ENCODE data around the gene KCNH4.
A peak's percentile ranks its signal among the peaks of the same experiment; 100 is the strongest.
"Not testable (repeated sequence)": the region's sequence is repeated elsewhere in the genome, so short reads cannot be mapped to it uniquely, and the experiment has no call there.

The KCNH4 gene

DNA sequence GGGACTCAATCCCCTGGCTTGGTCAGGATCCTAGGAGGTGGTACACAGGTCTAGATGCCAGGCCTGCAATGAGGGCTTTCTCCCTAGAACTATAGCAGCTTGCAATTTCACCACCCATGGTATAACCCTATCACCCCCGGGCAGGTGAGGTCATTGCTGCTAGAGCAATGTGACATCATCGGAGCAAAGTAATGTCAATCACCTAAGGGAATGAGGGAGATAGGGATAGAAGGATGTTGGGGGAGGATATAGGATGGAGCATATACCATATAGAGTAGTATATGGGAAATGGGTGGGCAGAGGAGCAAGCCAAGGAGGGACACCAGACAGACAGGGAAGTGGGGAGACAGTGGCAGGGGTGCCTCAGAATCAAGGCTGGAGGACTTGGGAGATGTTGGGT, 3.3 kb downstream of the KCNH4 start:
- DNase-seq: no peak

DNA sequence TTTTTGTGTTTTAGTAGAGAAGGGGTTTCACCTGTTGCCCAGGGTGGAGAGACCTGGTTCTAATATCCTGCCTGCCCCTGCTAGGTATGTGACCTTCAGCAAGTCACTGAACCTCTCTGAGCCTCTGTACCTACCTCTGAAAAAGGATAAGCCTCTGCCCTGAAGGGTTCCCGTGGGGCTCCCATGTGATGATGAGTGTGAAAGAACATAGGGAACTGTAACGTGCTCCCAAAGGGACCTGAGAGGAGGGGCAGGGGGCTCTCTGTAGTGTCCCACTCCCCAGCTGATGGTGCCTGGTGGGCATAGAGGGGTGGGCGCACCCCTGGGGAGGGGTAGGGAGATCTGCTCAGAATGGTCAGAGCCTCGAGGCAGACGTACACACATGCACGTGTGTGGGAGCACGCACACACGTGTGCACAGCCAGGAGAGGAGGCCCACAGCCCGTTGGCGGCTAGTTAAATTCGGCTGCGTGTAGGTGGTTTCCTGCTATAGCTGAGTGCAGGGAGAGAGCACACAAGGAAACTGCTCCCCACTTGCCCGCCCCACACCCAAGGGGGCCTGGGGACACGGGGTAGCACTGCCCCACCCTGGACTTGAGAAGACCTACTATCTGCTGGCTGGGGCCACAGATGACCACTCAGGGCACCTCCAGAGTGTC, 6.7 kb downstream of the KCNH4 start:
- no peak for DNase-seq

DNA sequence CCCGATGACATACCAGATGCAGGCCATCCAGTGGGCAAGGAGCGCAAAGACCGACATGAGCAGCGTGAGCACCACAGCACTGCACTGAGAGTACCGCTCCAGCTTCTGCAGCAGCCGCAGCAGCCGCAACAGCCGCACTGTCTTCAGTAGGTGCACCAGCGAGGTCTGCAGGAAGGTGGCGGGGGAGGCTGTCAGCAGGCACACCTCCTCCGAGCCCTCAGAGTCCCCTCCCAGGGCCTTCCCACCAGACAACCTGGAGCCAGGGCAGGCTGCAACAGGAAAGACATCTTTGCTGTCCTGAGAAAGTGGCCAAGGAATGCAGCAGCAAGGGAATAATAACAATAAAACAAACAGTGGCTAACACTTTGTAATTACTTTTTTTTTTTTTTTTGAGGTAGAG, 9.1 kb downstream of the KCNH4 start:
- no peak for DNase-seq

- no peak for DNase-seq
Observed at GRCh38 chr17:42169351-42169750, 11.6 kb downstream of the KCNH4 start.

DNA sequence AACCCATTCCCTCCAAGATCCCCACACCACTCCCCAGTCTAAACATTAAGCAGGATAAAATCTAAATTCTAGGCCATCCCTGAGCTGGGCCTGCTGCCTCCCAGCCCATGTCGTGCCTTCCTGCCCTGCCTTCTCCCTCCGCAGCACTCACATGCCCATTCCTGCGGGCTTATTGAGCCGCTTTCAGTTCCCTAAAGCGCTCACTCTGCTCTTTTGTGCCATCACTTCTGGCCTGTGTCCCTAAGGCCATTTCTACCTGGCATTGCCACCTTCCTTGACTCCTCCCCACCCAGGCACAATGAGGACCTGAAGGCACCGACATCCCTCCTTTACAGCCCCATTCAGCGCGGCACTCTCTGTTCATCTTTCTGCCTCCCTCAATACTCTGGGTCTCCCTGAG, 13.1 kb downstream of the KCNH4 start:
- DNase-seq: no peak

DNA sequence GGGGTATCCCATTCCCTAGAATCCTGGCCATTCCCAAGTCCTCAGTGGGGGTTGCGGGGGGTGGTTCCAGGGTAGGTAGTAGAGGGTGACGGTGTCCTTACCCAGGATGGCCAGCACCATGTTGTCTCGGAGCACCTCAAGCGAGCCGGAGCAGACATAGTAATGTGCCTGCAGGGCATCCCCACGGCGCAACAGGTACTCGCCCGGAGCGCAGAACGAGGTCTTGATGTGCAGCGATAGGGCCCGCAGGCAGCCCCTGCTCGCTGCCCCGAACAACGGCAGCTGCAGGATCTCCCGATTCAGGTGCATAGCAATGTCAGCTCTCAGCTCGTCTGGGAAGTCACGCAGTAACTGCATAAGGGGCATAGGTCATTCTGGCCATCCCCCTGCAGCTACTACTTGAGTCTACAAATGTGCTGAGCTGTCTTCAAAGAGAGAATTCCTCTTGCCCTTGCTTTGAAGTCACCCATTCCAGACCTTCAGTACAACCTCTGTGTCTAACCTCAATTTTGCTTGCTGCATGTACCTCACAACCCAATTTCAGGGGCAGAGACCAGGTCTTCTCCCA, 14.7 kb downstream of the KCNH4 start:
- no peak for DNase-seq

DNA sequence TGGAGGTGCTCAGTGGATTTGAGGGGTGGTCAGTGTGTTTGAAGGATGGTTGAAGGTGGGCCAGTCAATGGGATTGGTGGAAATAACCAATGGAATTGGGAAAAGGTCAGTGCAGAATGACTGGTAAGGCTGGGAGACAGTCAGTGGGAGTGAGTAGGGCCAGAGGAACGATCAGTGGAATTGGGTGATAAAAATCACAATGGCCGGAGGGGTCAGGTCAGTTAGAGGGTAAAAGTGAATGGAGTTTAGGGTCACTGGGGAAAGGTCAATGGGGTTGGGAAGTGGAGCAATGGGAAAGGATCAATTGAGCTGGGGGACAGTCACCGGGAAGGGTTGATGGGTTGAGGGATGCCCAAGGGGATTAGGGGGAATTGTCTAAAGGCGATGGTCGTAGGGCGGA, 15.2 kb downstream of the KCNH4 start:
- no peak for DNase-seq

- no peak for DNase-seq
Observed at GRCh38 chr17:42163696-42164407, 17.1 kb downstream of the KCNH4 start.

DNA sequence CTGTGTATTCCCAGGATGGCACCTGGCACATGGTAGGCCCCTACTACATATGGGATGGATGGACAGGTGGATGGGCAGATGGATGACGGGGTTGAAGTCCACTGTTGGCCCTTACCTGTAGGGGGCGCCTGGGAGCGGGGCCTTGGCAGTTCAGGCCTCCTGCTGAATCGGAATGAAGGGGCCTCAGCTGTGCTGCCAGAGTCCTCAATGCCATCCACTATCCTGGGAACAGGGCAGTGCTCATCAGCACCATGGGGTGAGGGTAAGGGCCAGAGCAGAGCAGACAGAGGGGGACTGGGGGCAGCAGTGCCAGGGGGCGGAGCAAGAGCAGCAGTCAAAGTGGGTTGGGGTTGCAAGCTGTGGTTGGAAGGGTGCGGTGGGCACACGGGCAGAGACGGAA, 17.8 kb downstream of the KCNH4 start:
- DNase-seq: peak; percentile 73

GRCh38 chr17:42160531-42160910, 20.4 kb downstream of the KCNH4 start:
- no peak for DNase-seq

- DNase-seq: no peak
Observed at GRCh38 chr17:42159796-42160530, 21.0 kb downstream of the KCNH4 start.

DNA sequence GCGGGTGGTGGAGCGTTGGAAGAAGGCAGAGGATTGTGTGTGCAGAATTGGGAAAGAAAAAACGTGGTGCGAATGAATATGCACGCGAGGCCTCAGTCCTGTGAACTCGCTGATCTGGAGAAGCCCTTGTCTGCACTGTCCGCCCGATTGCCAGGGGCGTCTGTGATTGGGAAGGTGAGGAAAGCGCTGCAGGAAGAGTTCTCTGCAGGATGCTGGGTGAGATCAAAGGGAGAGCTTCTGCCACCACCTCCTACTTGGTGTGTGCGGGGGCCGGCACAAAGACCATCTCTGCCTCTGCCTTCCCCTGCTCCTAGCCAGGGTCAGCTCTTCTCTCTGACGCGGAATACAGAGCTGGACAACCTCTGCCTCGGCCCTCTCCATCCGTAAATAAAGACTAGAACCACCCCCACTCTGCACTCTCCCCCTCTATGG, 25.3 kb downstream of the KCNH4 start:
- no peak for DNase-seq

GRCh38 chr17:42153919-42154742, 26.8 kb downstream of the KCNH4 start:
- DNase-seq: no peak

DNA sequence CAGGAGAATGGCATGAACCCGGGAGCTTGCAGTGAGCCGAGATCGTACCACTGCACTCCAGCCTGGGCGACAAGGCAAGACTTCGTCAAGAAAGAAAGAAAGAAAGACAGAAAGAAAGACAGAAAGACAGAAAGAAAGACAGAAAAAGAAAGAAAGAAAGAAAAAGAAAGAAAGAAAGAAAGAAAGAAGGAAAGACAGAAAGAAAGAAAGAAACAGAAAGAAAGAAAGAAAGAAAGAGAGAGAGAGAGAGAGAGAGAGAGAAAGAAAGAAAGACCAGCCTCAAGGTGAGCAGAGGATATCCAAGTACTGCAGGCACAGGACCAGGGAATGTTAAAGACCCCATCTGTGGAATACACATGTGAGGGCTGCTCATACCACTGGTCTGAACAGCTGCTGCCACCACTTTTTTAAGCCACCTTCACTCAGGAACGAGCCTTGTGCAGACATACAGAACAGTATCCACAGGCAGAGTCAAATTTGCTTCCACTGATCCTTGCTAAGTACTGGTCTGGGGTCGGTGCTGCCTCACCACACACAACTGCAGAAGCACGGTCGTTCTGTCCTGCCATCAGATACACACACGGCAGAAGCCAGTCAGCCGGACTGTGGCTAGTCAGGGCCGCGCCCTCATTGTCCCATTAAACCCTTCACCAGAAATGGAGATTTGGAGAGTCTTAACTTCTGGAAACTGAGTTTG, 33.9 kb downstream of the KCNH4 start:
- no peak for DNase-seq

GRCh38 chr17:42143138-42143537, 37.8 kb downstream of the KCNH4 start:
- DNase-seq: not testable (repeated sequence)

GRCh38 chr17:42142371-42142896, 38.5 kb downstream of the KCNH4 start:
- no peak for DNase-seq

- no peak for DNase-seq
Observed at GRCh38 chr17:42141382-42141781, 39.6 kb downstream of the KCNH4 start.

GRCh38 chr17:42140690-42141089, 40.3 kb downstream of the KCNH4 start:
- not testable (repeated sequence) for DNase-seq

- no peak for DNase-seq
Observed at GRCh38 chr17:42138749-42139492, 42.0 kb downstream of the KCNH4 start.

DNA sequence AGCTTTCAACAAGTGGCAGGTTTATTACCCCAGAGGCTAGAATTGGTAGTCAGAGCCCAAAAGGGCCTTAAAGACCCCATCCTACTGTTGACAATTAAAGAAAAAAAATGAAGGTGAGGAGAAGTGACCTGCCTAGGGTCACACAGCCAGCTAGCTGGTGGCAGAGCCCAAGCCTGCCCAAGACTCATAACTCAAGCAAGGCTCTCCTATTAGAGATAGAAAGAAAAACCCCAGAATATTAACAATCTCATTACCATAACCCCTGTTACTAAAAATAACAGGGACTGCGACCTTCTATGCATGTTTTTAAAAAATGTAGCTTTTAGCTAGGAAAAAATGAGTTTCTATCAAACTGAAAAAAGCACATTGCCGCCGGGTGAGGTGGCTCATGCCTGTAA, 44.3 kb downstream of the KCNH4 start:
- DNase-seq: no peak

Data from activated CD8-positive, alpha-beta memory T cell treated with anti-CD3 and anti-CD28 coated beads for 24 hours (primary cell).